Heart right ventricle (tissue), 16 donors: ENCODE measurements around the gene GAL3ST1. TPM values are rescaled to one million over a fixed set of nuclear protein-coding genes. Genes with fewer than 3 reads are reported as not detected.

Experiments
- ATAC-seq, 8 donors: fragments of 200-7000 bp; cut with Tn5 transposase; one replicate each; pipeline ENCODE4 v1.9.1; 2020; ENCODE audit warnings: mild to moderate bottlenecking in 8 of 8, moderate library complexity in 8 of 8, moderate number of reproducible peaks in 1 of 8
- DNase-seq, 2 donors: peaks; one replicate each; pipeline ENCODE4 v3.0.0-alpha.2; 2020
- H3K27ac ChIP-seq, 10 donors: fragments of 200-600 bp; sonication (generic) in 2 of 10; one replicate each; pipeline versions ENCODE4 v1.5.0 to v1.8.0; 2020 to 2022; ENCODE audit warnings: mild to moderate bottlenecking in 3 of 10
- H3K27me3 ChIP-seq, 7 donors: fragments of 200-600 bp; one replicate each; pipeline ENCODE4 v1.8.0; 2021 to 2022; ENCODE audit warnings: mild to moderate bottlenecking in 2 of 7
- H3K36me3 ChIP-seq, 9 donors: fragments of 200-600 bp; sonication (generic) in 1 of 9; one replicate each; pipeline versions ENCODE4 v1.5.0 to v1.8.0; 2020 to 2022; ENCODE audit warnings: mild to moderate bottlenecking in 2 of 9
- H3K4me1 ChIP-seq, 9 donors: fragments of 200-600 bp; sonication (generic) in 1 of 9; one replicate each; pipeline versions ENCODE4 v1.5.0 to v1.8.0; 2020 to 2022; ENCODE audit warnings: mild to moderate bottlenecking in 4 of 9
- H3K4me3 ChIP-seq, 10 donors: fragments of 200-600 bp; sonication (generic) in 2 of 10; one replicate each; pipeline versions ENCODE4 v1.5.0 to v1.8.0; 2020 to 2022; ENCODE audit warnings: mild to moderate bottlenecking in 7 of 10, moderate library complexity in 2 of 10
- H3K9me3 ChIP-seq, 11 donors: fragments of 200-600 bp in 10 of 11; sonication (generic) in 2 of 11; one replicate each; pipeline versions ENCODE4 v1.5.0 to v1.8.0; 2013 to 2022; ENCODE audit warnings: mild to moderate bottlenecking in 2 of 11, control low read depth in 1 of 11, moderate library complexity in 1 of 11
- WGBS, 2 donors: extraction: QIAGEN DNeasy Blood & Tissue Kit; methylation state at CpG; one replicate each; pipeline ENCODE4 v1.1.7; 2013; ENCODE audit warnings: inconsistent platforms in 1 of 2; 5-methylcytosine and 5-hydroxymethylcytosine counted together
- intact Hi-C, 10 donors: fragments of 100-400 bp; cut with DNase I; formaldehyde crosslinking; loops; one replicate each; pipeline versions ENCODE4 v1.11.1 to v1.14.2; 2022
- polyA plus RNA-seq, 2 donors: library from polyadenylated mRNA; stranded (reverse); fragments of 200-250 nt; gene quantifications; one replicate each; pipeline ENCODE4 v1.2.3, GENCODE V29; 2013
- total RNA-seq, 10 donors: library from RNA; stranded (reverse); fragmentation: NEBNext Ultra II Directional in 3 of 10; extraction: Animal tissue kit (Norgen Biotek cat#: 25700) in 3 of 10; gene quantifications; one replicate each; pipeline versions ENCODE4 v1.2.1 to v1.2.4, GENCODE V29; 2021 to 2023
- TF ChIP-seq, protein P1 (sequence below), 9 donors: fragments of 200-600 bp; sonication (generic) in 2 of 9; IDR thresholded peaks; one replicate each; pipeline versions ENCODE4 v1.5.0 to v1.8.0; 2021 to 2022; ENCODE audit warnings: antibody characterized with exemption in 9 of 9, mild to moderate bottlenecking in 5 of 9, moderate library complexity in 1 of 9
- donor health status: Arrhythmogenic right ventricular cardiomyopathy.
- donor health status: ischemic (EF 13 %, LVEDD 7.1; RV severe dilation, severe dysfunction).
- donor health status: healthy with polysubstance abuse.
- donor health status: DM: no; HTN: yes; CAD: no.
- donor health status: DM: no; HTN: no; CAD: no.
- donor health status: ischemic (EF 25% LVEDD 6.9; RV normal size, moderate dysfunction).
- donor health status: ischemic (EF 25% LVEDD 5.7; RV mildly dilated, moderate dysfunction).
- donor health status: healthy.
- donor health status: DM: yes; HTN: yes; CAD: no.
- donor health status: Ischemic cardiomyopathy.
- donor health status: ischemic (EF 35%, LVEDD 5.7; RV mildly dilated, moderate dysfunction).
- donor health status: nonischemic (EF 11% LVEDD 7.7; RV severe dilation, severe dysfunction).
- donor health status: DM: yes; HTN: yes; CAD: no.
- donor health status: PGD.
- donor health status: ischemic (EF 29% LVEDD 5.4; RV normal size, mild dysfunction).
- donor health status: nonischemic (EF 23%, LVEDD 6.1; RV moderate dilation, normal function).

Gene GAL3ST1
- total and polyA plus RNA-seq, 12 donors: 0.22 to 0.49 (median 0.28) TPM; not detected in 8

GRCh38 chr22:30591191-30591587 lies 16.7 kb upstream of the GAL3ST1 start:
- Histone ChIP-seq H3K27ac (peak overlapping the region in 9 of 10 donors; percentile 41 to 92 (median 81)), H3K36me3 (peaks cover 0 to 35% (median 25%) of the 10 kb centered on the region in 9 donors), H3K27me3 (no peaks in the 10 kb centered on the region), H3K9me3 (no peaks in the 10 kb centered on the region), H3K4me1 (peaks cover 3 to 21% (median 19%) of the 10 kb centered on the region in 9 donors), H3K4me3 (peak overlapping the region; percentile 51 to 94 (median 78))
- no peak for DNase-seq
- TF ChIP-seq, protein P1, sequence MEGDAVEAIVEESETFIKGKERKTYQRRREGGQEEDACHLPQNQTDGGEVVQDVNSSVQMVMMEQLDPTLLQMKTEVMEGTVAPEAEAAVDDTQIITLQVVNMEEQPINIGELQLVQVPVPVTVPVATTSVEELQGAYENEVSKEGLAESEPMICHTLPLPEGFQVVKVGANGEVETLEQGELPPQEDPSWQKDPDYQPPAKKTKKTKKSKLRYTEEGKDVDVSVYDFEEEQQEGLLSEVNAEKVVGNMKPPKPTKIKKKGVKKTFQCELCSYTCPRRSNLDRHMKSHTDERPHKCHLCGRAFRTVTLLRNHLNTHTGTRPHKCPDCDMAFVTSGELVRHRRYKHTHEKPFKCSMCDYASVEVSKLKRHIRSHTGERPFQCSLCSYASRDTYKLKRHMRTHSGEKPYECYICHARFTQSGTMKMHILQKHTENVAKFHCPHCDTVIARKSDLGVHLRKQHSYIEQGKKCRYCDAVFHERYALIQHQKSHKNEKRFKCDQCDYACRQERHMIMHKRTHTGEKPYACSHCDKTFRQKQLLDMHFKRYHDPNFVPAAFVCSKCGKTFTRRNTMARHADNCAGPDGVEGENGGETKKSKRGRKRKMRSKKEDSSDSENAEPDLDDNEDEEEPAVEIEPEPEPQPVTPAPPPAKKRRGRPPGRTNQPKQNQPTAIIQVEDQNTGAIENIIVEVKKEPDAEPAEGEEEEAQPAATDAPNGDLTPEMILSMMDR (IDR thresholded peaks at IDR 0.05): no peak
- 2% methylated on average over 14 of the region's 14 CpGs for WGBS, 2 donors
- intact Hi-C loops: no loop called here
- no peak for ATAC-seq

- ATAC-seq (no peak), DNase-seq (no peak)
- 97 to 98% methylated on average over 8 of the region's 8 CpGs for WGBS, 2 donors
- intact Hi-C loops: no loop called here
- peaks cover 3 to 17% (median 15%) of the 10 kb centered on the region in 9 donors for H3K4me1 ChIP-seq
- H3K27ac ChIP-seq: no peak overlapping the region
- no peak overlapping the region for H3K4me3 ChIP-seq
- H3K36me3 ChIP-seq: peaks cover 0 to 82% (median 62%) of the 10 kb centered on the region in 9 donors
- no peaks in the 10 kb centered on the region for H3K27me3 ChIP-seq
- TF ChIP-seq, protein P1 (IDR thresholded peaks at IDR 0.05): no peak
- H3K9me3 ChIP-seq: no peaks in the 10 kb centered on the region
Measured at GRCh38 chr22:30586414-30586813, 11.9 kb upstream of the GAL3ST1 start.

GRCh38 chr22:30584441-30584840 lies 10.0 kb upstream of the GAL3ST1 start:
- intact Hi-C loops: no loop called here
- no peak for DNase-seq
- Histone ChIP-seq H3K9me3 (no peaks in the 10 kb centered on the region), H3K4me1 (no peaks in the 10 kb centered on the region), H3K4me3 (no peak overlapping the region), H3K27ac (no peak overlapping the region), H3K36me3 (peaks cover 16 to 100% (median 81%) of the 10 kb centered on the region in 9 donors), H3K27me3 (no peaks in the 10 kb centered on the region)
- WGBS, 2 donors: 93% methylated on average over 15 of the region's 15 CpGs
- TF ChIP-seq, protein P1 (IDR thresholded peaks at IDR 0.05): no peak
- no peak for ATAC-seq

- intact Hi-C loops: no loop called here
- TF ChIP-seq, protein P1 (IDR thresholded peaks at IDR 0.05): no peak
- Histone ChIP-seq H3K36me3 (peaks cover 17 to 100% (median 87%) of the 10 kb centered on the region in 9 donors), H3K4me1 (no peaks in the 10 kb centered on the region), H3K27me3 (no peaks in the 10 kb centered on the region), H3K27ac (peak overlapping the region in 1 of 10 donors; percentile 0), H3K4me3 (no peak overlapping the region), H3K9me3 (no peaks in the 10 kb centered on the region)
- no peak for DNase-seq
- ATAC-seq: peak in 1 of 8 donors; percentile 16
- 70 to 73% methylated on average over 13 of the region's 13 CpGs for WGBS, 2 donors
Measured at GRCh38 chr22:30582788-30583545, 8.5 kb upstream of the GAL3ST1 start.
